ENCODE data around the gene TSPAN9.

Gene TSPAN9

GRCh38 chr12:3097186-3097804, 20.1 kb downstream of the TSPAN9 start:
- H3K4me1 Mint-ChIP-seq (ENCODE audit: low read depth): no peaks in the 10 kb centered on the region
- H3K36me3 Mint-ChIP-seq (ENCODE audit: low read depth): no peaks in the 10 kb centered on the region
- H3K4me3 Mint-ChIP-seq: no peak overlapping the region
- peaks cover 9% of the 10 kb centered on the region for H3K27me3 Mint-ChIP-seq
- peaks cover 13% of the 10 kb centered on the region for H3K9me3 Mint-ChIP-seq
- no peak overlapping the region for H3K27ac Mint-ChIP-seq

DNA sequence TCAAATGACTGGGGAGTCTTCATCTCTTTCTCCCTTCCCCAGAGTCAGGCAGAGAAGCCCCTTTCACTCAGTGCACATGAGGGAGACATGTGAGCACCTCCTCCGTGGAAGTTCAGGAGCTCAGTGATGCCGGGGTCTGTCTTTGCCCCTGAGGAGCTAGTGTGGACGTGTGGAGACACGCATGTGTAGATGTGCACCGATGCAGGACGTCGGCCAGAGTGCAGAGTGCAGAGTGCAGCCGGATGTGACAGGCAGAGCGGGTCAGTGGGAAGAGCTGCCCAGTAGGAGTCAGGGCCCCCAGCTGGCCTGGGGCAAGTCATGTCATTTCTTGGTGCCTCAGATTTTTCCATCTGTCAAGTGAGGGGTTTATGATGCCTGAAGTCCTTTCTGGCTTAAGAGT, 20.7 kb downstream of the TSPAN9 start:
- no peak overlapping the region for H3K27ac Mint-ChIP-seq
- H3K9me3 Mint-ChIP-seq: peaks cover 13% of the 10 kb centered on the region
- H3K27me3 Mint-ChIP-seq: peaks cover 9% of the 10 kb centered on the region
- H3K36me3 Mint-ChIP-seq (ENCODE audit: low read depth): no peaks in the 10 kb centered on the region
- no peaks in the 10 kb centered on the region for H3K4me1 Mint-ChIP-seq (ENCODE audit: low read depth)
- H3K4me3 Mint-ChIP-seq: no peak overlapping the region

GRCh38 chr12:3098436-3098835, 21.3 kb downstream of the TSPAN9 start:
- Mint-ChIP-seq H3K4me3 (no peak overlapping the region), H3K36me3 (ENCODE audit: low read depth) (no peaks in the 10 kb centered on the region), H3K27me3 (peaks cover 9% of the 10 kb centered on the region), H3K27ac (no peak overlapping the region), H3K9me3 (peaks cover 13% of the 10 kb centered on the region), H3K4me1 (ENCODE audit: low read depth) (no peaks in the 10 kb centered on the region)

- H3K9me3 Mint-ChIP-seq: peaks cover 13% of the 10 kb centered on the region
- H3K4me1 Mint-ChIP-seq (ENCODE audit: low read depth): no peaks in the 10 kb centered on the region
- H3K27ac Mint-ChIP-seq: no peak overlapping the region
- no peak overlapping the region for H3K4me3 Mint-ChIP-seq
- peaks cover 9% of the 10 kb centered on the region for H3K27me3 Mint-ChIP-seq
- H3K36me3 Mint-ChIP-seq (ENCODE audit: low read depth): no peaks in the 10 kb centered on the region
Measured at GRCh38 chr12:3099146-3099545, 22.0 kb downstream of the TSPAN9 start.

DNA sequence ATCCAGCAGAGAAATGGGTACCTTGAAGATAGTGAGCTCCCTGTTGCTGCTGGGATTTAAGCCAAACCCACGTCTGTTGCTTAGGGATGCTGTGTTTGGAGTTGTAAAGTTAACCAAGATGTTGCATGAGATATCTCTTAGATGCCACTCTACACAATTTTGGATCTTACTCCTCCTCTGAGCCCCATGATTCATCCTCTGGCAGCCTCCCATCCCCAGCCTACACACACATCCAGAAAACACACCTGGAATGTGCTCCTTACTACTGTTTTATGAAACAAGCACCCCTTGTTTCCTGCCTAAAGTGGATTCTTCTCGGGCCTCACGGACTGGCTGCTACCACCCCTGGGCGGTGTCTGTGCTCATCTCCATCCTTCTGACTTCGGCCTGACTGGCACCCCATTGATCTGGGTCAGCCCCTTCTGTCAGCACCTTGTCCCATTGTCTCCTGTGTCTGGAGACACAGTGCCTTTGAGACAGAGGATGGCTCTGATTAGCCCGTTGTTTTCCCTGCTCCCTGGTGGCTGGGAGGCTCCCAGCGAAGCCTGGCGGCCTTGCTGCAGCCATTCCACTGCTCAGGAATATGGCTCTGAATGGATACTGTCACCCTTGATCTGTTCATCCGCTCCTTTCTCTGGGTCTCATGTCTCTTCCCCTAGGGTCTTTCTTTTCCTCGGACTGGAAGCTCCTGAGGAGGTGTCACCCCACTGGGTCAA, 24.3 kb downstream of the TSPAN9 start:
- H3K27ac Mint-ChIP-seq: no peak overlapping the region
- no peaks in the 10 kb centered on the region for H3K4me1 Mint-ChIP-seq (ENCODE audit: low read depth)

DNA sequence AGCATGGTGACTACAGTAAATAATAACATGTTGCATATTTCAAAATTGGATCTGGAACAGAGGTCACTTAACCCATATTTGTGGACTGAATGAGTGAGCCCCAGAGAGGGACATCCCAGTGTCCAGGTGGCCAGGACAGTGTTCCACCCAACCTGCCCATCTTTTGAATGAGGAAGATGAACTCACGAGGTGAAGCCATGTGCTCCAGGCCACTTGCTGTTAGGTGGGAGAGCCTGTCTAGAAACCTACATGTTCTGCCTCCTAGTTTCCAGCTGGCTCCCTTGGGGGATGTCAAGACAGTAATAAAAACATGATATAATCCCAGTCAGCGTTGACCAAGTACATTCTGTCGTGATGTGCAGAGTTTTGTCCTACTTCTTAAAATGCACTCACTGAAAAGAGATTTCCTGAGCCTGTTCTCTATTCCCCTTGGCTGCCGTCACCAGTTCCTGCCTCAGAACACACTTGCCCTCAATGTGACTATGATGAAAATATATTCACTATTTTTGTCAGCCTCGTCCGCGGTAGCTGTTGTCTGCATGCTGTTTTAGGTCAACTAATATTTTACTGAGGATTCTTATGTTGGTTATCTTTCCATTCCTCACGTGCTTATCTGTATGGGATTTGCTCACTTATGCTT, 25.7 kb downstream of the TSPAN9 start:
- no peak overlapping the region for H3K27ac Mint-ChIP-seq
- H3K36me3 Mint-ChIP-seq (ENCODE audit: low read depth): no peaks in the 10 kb centered on the region
- no peaks in the 10 kb centered on the region for H3K4me1 Mint-ChIP-seq (ENCODE audit: low read depth)
- peaks cover 13% of the 10 kb centered on the region for H3K9me3 Mint-ChIP-seq
- H3K4me3 Mint-ChIP-seq: no peak overlapping the region
- peaks cover 9% of the 10 kb centered on the region for H3K27me3 Mint-ChIP-seq

More for the DNA sequence above, 24.3 kb downstream of the TSPAN9 start:
- H3K27me3 Mint-ChIP-seq: peaks cover 9% of the 10 kb centered on the region
- H3K9me3 Mint-ChIP-seq: peaks cover 13% of the 10 kb centered on the region
- no peak overlapping the region for H3K4me3 Mint-ChIP-seq
- H3K36me3 Mint-ChIP-seq (ENCODE audit: low read depth): no peaks in the 10 kb centered on the region

DNA sequence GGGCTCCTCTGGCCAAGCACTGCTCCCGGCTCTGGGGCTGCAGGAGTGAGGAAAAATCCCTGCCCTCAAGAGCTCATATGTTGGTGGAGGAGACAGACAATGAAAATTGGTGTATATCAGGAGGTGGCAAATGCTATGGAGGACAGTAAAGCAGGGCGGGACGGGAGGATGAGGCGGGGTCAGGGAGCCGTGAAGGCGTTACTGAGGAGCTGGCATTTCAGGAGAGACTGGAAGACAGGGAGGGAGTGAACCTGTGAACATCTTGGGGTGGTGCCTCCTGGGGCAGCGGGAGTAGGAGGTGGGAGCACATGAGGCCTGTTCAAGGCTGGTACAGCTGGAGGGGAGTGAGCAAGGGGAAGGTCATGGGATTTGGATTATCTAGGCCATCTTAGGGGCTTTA, 26.6 kb downstream of the TSPAN9 start:
- no peak overlapping the region for H3K27ac Mint-ChIP-seq
- peaks cover 9% of the 10 kb centered on the region for H3K27me3 Mint-ChIP-seq
- H3K4me1 Mint-ChIP-seq (ENCODE audit: low read depth): no peaks in the 10 kb centered on the region
- no peaks in the 10 kb centered on the region for H3K36me3 Mint-ChIP-seq (ENCODE audit: low read depth)
- no peak overlapping the region for H3K4me3 Mint-ChIP-seq
- H3K9me3 Mint-ChIP-seq: peaks cover 13% of the 10 kb centered on the region

GRCh38 chr12:3105690-3106479, 28.7 kb downstream of the TSPAN9 start:
- no peaks in the 10 kb centered on the region for H3K4me1 Mint-ChIP-seq (ENCODE audit: low read depth)
- H3K27ac Mint-ChIP-seq: no peak overlapping the region
- no peak overlapping the region for H3K4me3 Mint-ChIP-seq
- peaks cover 1% of the 10 kb centered on the region for H3K27me3 Mint-ChIP-seq
- no peaks in the 10 kb centered on the region for H3K36me3 Mint-ChIP-seq (ENCODE audit: low read depth)
- H3K9me3 Mint-ChIP-seq: no peaks in the 10 kb centered on the region

DNA sequence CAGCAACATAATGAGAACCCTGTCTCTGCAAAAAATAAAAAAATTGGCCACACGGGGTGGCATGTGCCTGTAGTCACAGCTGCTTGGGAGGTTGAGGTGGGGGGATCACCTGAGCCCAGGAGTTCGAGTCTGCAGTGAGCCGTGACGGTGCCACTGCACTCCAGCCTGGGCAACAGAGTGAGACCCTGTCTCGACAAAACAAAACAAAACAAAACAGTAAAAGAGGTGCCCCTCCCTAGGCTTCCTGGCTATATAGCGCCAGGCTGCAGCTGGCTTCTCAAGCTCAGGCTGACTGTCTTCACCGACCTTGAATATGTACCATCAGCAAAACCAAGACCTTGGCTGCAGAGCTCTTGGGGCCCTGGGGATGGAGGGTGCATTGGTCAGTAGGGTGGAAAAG, 29.4 kb downstream of the TSPAN9 start:
- H3K27me3 Mint-ChIP-seq: no peaks in the 10 kb centered on the region
- no peaks in the 10 kb centered on the region for H3K36me3 Mint-ChIP-seq (ENCODE audit: low read depth)
- H3K4me1 Mint-ChIP-seq (ENCODE audit: low read depth): no peaks in the 10 kb centered on the region
- H3K4me3 Mint-ChIP-seq: no peak overlapping the region
- no peaks in the 10 kb centered on the region for H3K9me3 Mint-ChIP-seq
- no peak overlapping the region for H3K27ac Mint-ChIP-seq

DNA sequence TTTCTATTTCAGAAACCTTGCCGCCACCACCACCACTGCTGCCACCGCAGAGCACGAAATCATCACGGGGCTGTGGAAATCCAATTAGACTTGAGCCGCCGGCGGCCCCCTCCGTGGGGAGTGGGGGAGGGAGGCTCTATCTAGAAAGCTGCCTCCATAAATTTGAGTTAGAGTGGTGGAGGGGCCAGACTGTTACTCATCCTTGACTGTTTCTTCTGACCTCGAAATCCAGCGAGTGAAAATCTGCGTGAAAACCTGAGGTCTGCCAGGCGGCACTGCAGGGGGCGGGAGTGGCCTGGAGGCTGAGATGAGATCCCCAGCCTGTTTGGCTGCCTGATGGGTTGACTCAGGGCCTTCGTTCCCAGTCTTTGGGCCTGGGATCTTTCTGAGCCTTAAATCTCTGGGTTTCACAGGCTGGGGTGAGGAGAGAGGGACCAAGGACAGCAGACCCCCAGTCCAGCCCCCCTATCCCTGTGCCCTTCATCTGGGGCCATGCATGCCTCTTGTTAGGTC, 29.9 kb downstream of the TSPAN9 start:
- no peak overlapping the region for H3K4me3 Mint-ChIP-seq
- H3K27ac Mint-ChIP-seq: no peak overlapping the region
- no peaks in the 10 kb centered on the region for H3K36me3 Mint-ChIP-seq (ENCODE audit: low read depth)
- H3K9me3 Mint-ChIP-seq: no peaks in the 10 kb centered on the region
- no peaks in the 10 kb centered on the region for H3K4me1 Mint-ChIP-seq (ENCODE audit: low read depth)
- H3K27me3 Mint-ChIP-seq: no peaks in the 10 kb centered on the region

- Mint-ChIP-seq H3K4me3 (no peak overlapping the region), H3K9me3 (no peaks in the 10 kb centered on the region), H3K27ac (no peak overlapping the region), H3K36me3 (ENCODE audit: low read depth) (no peaks in the 10 kb centered on the region), H3K4me1 (ENCODE audit: low read depth) (no peaks in the 10 kb centered on the region), H3K27me3 (no peaks in the 10 kb centered on the region)
Measured at GRCh38 chr12:3107954-3108353, 30.8 kb downstream of the TSPAN9 start.

- Mint-ChIP-seq H3K27ac (no peak overlapping the region), H3K27me3 (no peaks in the 10 kb centered on the region), H3K36me3 (ENCODE audit: low read depth) (no peaks in the 10 kb centered on the region), H3K9me3 (no peaks in the 10 kb centered on the region), H3K4me1 (ENCODE audit: low read depth) (no peaks in the 10 kb centered on the region), H3K4me3 (no peak overlapping the region)
Measured at GRCh38 chr12:3110578-3110977, 33.4 kb downstream of the TSPAN9 start.

DNA sequence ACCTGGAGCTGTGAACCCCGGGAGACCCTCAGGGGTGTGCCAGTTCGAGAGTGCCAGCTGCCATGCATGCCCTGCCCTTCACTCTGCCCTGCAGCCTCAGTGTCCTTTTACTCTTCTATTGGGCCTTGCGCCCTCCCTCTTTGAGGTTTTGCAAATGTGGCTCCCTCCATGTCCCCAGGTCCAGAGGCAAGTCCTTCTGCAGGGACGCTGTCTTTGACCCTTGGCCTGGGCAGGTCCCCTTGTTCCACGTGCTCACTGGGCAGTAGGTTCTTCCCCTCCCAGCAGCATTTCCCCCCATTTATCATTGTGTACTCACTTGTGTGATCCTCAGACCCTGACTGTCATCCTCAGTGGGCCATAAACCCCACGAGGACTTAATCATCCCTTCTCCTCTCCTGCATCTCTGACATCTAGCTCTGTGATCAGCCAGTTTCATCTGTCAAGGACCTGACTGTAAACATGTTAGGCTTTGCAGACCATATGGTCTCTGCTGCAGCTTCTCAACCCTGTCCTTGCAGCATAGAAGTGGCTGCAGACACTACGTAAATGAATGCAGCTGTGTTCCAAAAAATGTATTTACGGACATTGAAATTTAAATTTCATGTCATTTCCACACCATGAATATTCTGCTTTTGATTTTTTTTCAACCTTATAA, 36.6 kb downstream of the TSPAN9 start:
- Mint-ChIP-seq H3K27me3 (peaks cover 18% of the 10 kb centered on the region), H3K4me3 (no peak overlapping the region), H3K36me3 (ENCODE audit: low read depth) (no peaks in the 10 kb centered on the region), H3K9me3 (no peaks in the 10 kb centered on the region), H3K27ac (no peak overlapping the region), H3K4me1 (ENCODE audit: low read depth) (no peaks in the 10 kb centered on the region)

GRCh38 chr12:3114671-3115070, 37.5 kb downstream of the TSPAN9 start:
- Mint-ChIP-seq H3K4me3 (no peak overlapping the region), H3K27me3 (peaks cover 18% of the 10 kb centered on the region), H3K4me1 (ENCODE audit: low read depth) (peaks cover 5% of the 10 kb centered on the region), H3K36me3 (ENCODE audit: low read depth) (no peaks in the 10 kb centered on the region), H3K27ac (no peak overlapping the region), H3K9me3 (no peaks in the 10 kb centered on the region)

Measured in stimulated activated naive CD8-positive, alpha-beta T cell treated with anti-CD3 and anti-CD28 coated beads, Interleukin-15, Interleukin-2, amounts not matched to agents 100 ng/mL and 50 ng/mL, for 24 hours (primary cell).